ENCODE data around the gene PSMB9.
"Not testable (repeated sequence)": the region's sequence is repeated elsewhere in the genome, so short reads cannot be mapped to it uniquely, and the experiment has no call there.

Gene PSMB9

DNA sequence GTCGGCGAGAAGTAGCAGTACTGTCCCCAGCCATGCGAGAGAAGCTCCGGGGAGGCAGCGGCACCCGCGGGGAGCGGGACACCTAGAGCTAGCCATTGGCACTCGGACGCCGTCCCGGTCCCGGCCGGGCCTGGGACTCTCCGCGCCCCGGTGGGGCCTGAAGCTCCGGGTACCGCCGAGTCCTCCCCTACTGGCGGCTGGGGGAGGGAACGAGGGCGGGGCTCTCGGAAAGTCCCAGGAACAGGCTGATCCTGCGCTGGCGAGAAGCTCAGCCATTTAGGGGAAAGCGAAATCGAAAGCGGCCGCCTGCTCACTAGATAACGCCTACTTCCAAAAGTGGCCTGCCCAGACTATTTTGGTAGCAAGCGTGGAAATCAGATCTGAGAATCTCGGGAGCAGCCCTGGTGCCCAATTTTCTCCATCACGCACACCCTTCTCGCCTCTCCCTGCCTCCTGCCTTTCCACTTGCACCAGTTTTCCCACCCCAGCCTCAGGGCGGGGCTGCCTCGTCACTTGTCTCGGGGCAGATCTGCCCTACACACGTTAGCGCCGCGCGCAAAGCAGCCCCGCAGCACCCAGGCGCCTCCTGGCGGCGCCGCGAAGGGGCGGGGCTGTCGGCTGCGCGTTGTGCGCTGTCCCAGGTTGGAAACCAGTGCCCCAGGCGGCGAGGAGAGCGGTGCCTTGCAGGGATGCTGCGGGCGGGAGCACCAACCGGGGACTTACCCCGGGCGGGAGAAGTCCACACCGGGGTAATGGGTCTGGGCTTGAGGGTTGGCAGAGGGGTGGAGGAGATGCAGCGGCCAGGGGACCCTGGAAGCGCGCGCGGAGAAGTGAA lies at the start of gene PSMB9, which contains the start of gene TAP1:
PSMB9 (plus strand) TSS at position 652 of the 835 bp plus-strand sequence; CDS start at position 690, 38 bp downstream.
TAP1 (minus strand) TSS at position 164 of the 835 bp plus-strand sequence; CDS start at position 96, 68 bp downstream.
- Mint-ChIP-seq H3K27me3 (ENCODE audit: low read depth) (no peaks in the 10 kb centered on the region), H3K4me1 (ENCODE audit: low read depth) (peaks cover 57% of the 10 kb centered on the region), H3K9me3 (no peaks in the 10 kb centered on the region), H3K27ac (peak within 1 kb of the TSS; percentile 99), H3K4me3 (peak within 1 kb of the TSS; percentile 95), H3K36me3 (ENCODE audit: low read depth) (peaks cover 79% of the 10 kb centered on the region)

DNA sequence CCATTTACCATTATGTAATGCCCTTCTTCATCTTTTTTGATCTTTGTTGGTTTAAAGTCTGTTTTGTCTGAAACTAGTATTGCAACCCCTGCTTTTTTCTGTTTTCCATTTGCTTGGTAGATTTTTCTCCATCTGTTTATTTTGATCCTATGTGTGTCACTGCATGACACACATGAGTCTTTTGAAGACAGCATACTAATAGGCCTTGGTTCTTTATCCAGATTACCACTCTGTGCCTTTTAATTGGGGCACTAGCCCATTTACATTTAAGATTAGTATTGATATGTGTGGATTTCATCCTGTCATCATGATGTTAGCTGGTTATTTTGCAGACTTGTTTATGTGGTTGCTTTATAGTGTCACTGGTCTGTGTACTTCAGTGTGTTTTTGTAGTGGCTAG lies 48.6 kb upstream of the PSMB9 start:
- peaks cover 55% of the 10 kb centered on the region for H3K27me3 Mint-ChIP-seq (ENCODE audit: low read depth)
- H3K4me1 Mint-ChIP-seq (ENCODE audit: low read depth); H3K27ac Mint-ChIP-seq; H3K4me3 Mint-ChIP-seq; H3K36me3 Mint-ChIP-seq (ENCODE audit: low read depth); H3K9me3 Mint-ChIP-seq: not testable (repeated sequence)

DNA sequence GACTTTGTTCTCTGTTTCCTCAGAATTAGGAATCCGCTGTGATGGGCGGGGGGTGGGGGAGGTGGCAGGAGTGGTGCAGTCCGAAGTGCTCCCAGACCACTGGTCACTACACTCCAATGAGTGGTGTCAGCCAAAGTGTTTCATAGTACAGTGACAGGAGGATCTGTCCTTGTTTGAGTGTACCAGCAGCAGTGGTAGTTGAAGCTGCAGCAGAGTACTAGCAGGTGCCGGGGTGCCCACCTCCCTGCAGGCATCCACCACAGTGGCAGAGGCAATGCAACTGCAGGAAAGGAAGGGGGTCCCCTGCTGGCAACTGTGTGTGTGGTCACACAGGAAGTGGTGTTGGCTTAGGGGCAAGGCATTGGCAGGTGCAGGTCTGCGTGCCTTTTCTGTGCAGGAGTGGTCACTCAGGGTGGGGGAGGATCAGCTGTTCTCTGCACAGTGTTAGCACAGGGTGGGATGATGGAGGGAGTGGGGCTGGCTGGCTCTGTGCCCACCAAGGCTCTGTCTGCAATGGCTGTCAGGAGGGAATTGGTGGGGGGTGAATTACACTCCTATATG lies 46.9 kb upstream of the PSMB9 start:
- H3K36me3 Mint-ChIP-seq (ENCODE audit: low read depth) = peaks cover 2% of the 10 kb centered on the region
- H3K27ac Mint-ChIP-seq = no peak overlapping the region
- H3K27me3 Mint-ChIP-seq (ENCODE audit: low read depth) = peaks cover 42% of the 10 kb centered on the region
- H3K4me1 Mint-ChIP-seq (ENCODE audit: low read depth) = no peaks in the 10 kb centered on the region
- H3K9me3 Mint-ChIP-seq = no peaks in the 10 kb centered on the region
- H3K4me3 Mint-ChIP-seq = no peak overlapping the region

DNA sequence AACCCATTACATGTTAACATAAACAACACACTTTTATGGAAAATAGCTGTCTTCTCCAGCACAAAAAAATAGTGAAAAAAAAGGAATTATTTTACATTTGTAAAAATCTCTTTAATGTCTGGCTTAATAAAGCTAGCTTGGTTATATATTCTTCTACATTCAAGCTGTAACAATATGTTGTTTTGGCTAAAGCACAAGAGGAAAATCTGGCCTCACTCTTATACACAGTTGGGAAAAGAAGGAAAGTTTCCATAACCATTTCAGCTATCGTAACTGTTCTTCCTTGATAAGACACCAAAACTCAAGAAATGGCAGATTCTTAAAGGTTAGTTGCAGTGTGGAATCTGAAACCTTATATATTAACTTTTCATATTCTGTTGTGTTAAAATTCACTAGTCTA lies 44.8 kb upstream of the PSMB9 start:
- no peak overlapping the region for H3K27ac Mint-ChIP-seq
- H3K27me3 Mint-ChIP-seq (ENCODE audit: low read depth) = peaks cover 22% of the 10 kb centered on the region
- H3K4me3 Mint-ChIP-seq = no peak overlapping the region
- peaks cover 5% of the 10 kb centered on the region for H3K36me3 Mint-ChIP-seq (ENCODE audit: low read depth)
- H3K4me1 Mint-ChIP-seq (ENCODE audit: low read depth) = no peaks in the 10 kb centered on the region
- H3K9me3 Mint-ChIP-seq = no peaks in the 10 kb centered on the region

DNA sequence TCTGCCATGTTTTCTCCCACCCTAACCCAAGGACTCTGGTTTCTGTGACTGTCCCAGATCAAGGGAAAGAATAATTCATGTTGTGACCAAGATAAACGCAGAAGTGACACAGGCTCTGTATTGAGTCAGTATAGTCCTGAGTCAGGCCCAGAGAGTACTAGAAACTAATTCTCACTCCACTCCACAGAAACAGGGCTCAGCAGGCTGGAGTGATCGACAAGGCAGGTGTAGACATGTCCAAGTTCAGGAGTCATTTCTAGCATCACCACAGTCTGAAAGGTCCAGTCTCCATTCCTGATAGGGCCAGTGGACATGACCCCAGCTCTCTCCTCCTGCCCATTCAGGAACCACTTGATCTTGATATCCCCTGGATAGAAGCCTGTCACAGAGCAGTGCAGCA lies 39.8 kb upstream of the PSMB9 start:
- Mint-ChIP-seq H3K36me3 (ENCODE audit: low read depth) (peaks cover 11% of the 10 kb centered on the region), H3K4me1 (ENCODE audit: low read depth) (peaks cover 4% of the 10 kb centered on the region), H3K27me3 (ENCODE audit: low read depth) (no peaks in the 10 kb centered on the region), H3K4me3 (no peak overlapping the region), H3K27ac (no peak overlapping the region), H3K9me3 (no peaks in the 10 kb centered on the region)

DNA sequence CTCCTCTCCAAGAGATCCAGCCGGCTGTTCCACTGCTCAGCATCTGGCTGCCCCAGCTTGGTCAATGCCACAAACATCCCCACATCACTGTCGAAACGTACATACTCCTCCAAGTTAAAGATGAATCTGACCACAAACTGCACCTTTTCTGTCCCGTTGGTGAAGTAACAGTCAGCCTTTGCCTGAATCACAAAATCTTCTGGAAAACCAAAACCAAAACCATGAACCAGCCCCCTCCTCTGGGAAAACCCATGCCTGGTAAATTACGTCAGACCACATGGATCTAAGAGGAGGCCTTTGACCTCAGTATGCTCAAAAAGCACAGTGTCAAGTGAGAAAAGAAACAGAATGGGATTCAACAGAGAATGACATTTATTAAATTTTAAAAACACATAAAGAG lies 38.9 kb upstream of the PSMB9 start:
- H3K27ac Mint-ChIP-seq = no peak overlapping the region
- no peaks in the 10 kb centered on the region for H3K27me3 Mint-ChIP-seq (ENCODE audit: low read depth)
- H3K9me3 Mint-ChIP-seq = no peaks in the 10 kb centered on the region
- H3K36me3 Mint-ChIP-seq (ENCODE audit: low read depth) = peaks cover 12% of the 10 kb centered on the region
- peaks cover 4% of the 10 kb centered on the region for H3K4me1 Mint-ChIP-seq (ENCODE audit: low read depth)
- H3K4me3 Mint-ChIP-seq = no peak overlapping the region

DNA sequence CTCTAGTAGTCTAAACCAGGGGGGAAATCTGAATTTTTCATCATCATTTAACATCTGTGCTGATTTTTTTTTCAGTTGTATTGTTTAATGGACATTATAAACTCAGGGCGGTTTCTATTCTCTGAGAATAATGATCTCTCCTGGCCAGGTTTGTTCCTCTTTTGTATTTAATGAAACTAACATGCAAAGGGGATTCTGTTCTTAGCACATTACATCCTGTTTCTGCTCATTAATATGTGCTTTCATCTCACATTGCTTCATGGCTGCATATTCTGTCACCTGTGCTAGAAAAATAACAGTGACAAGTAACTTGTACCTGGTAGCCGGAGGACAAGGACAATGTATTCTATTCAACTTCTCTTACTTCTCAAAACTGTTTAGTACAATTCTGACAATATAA lies 38.0 kb upstream of the PSMB9 start:
- Mint-ChIP-seq H3K4me3 (no peak overlapping the region), H3K27me3 (ENCODE audit: low read depth) (no peaks in the 10 kb centered on the region), H3K27ac (no peak overlapping the region), H3K9me3 (no peaks in the 10 kb centered on the region), H3K4me1 (ENCODE audit: low read depth) (peaks cover 4% of the 10 kb centered on the region), H3K36me3 (ENCODE audit: low read depth) (peaks cover 12% of the 10 kb centered on the region)

GRCh38 chr6:32816746-32817204 lies 37.2 kb upstream of the PSMB9 start, which contains the start of gene HLA-DOB:
Gene HLA-DOB (minus strand): TSS chr6:32817002. CDS start chr6:32816951, 51 bp downstream.
- peaks cover 13% of the 10 kb centered on the region for H3K36me3 Mint-ChIP-seq (ENCODE audit: low read depth)
- H3K27me3 Mint-ChIP-seq (ENCODE audit: low read depth) = no peaks in the 10 kb centered on the region
- peaks cover 4% of the 10 kb centered on the region for H3K4me1 Mint-ChIP-seq (ENCODE audit: low read depth)
- H3K9me3 Mint-ChIP-seq = no peaks in the 10 kb centered on the region
- no peak within 1 kb of the TSS for H3K4me3 Mint-ChIP-seq
- H3K27ac Mint-ChIP-seq = no peak within 1 kb of the TSS

DNA sequence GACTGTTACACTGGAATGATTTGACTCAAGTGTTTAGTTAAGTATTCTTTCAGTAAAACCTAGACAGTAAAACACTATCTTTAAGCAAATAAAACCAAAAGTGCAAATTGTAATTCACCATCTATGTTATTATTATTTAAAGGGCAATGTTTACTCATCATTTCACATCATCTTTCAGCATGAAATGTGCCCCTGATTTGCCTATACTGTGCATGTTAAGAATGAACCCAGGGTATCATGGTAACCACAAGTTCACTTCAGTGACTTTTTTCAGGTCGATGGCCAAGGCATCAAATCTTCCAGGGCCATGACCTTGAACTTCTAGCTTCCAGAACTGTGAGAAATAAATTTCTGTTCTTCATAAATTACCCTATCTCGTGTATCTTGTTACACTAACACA lies 35.1 kb upstream of the PSMB9 start:
- Mint-ChIP-seq H3K27ac (no peak overlapping the region), H3K9me3 (no peaks in the 10 kb centered on the region), H3K4me3 (no peak overlapping the region), H3K4me1 (ENCODE audit: low read depth) (peaks cover 4% of the 10 kb centered on the region), H3K27me3 (ENCODE audit: low read depth) (no peaks in the 10 kb centered on the region), H3K36me3 (ENCODE audit: low read depth) (peaks cover 10% of the 10 kb centered on the region)

- no peak overlapping the region for H3K4me3 Mint-ChIP-seq
- H3K36me3 Mint-ChIP-seq (ENCODE audit: low read depth) = peaks cover 10% of the 10 kb centered on the region
- no peak overlapping the region for H3K27ac Mint-ChIP-seq
Measured at GRCh38 chr6:32819729-32820128, 34.3 kb upstream of the PSMB9 start.

GRCh38 chr6:32825966-32826365 lies 28.0 kb upstream of the PSMB9 start:
- Mint-ChIP-seq H3K36me3 (ENCODE audit: low read depth) (peaks cover 33% of the 10 kb centered on the region), H3K27ac (no peak overlapping the region), H3K4me3 (no peak overlapping the region), H3K9me3 (no peaks in the 10 kb centered on the region), H3K4me1 (ENCODE audit: low read depth) (peaks cover 30% of the 10 kb centered on the region), H3K27me3 (ENCODE audit: low read depth) (no peaks in the 10 kb centered on the region)

More at GRCh38 chr6:32819729-32820128, 34.3 kb upstream of the PSMB9 start:
- Mint-ChIP-seq H3K27me3 (ENCODE audit: low read depth) (no peaks in the 10 kb centered on the region), H3K4me1 (ENCODE audit: low read depth) (peaks cover 4% of the 10 kb centered on the region), H3K9me3 (no peaks in the 10 kb centered on the region)

DNA sequence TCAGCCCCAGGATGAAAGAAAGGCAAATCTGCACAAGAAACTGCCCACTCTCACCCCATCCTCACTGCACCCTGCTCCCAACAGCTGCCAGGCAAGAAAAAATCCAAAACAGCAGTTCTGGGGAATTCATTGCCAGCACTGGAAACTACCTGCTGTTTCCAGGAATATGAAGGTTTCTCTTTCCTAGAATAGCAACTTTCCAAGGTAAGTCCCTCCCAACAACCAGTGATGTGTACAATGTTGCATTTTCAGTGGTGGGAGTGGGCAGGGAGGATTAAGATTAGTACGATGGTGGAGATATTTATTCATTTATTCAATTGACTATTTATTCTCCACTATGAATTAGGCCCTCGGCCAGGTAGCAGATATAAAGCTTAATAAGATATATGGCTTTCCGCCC lies 27.0 kb upstream of the PSMB9 start:
- H3K36me3 Mint-ChIP-seq (ENCODE audit: low read depth) = peaks cover 41% of the 10 kb centered on the region

DNA sequence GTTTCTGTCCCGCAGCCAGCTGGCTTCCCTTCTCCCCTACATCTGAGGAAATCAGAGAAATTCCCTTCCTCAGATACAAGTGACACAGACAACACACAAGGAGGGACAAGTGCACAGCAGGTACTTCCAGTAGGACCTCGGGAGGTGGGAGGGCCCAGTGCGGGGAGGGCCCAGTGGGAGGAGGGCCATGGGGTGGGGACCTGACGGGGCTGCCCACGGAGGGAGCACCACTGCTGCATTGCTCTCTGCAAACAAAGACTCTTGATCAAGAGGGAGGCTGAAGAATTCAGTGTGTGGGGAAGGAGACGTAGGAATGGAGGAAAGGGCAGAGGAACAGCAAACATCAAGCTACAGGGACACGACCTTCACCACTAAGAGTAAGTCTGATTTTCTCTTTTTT lies 24.5 kb upstream of the PSMB9 start:
- no peak overlapping the region for H3K27ac Mint-ChIP-seq
- peaks cover 54% of the 10 kb centered on the region for H3K4me1 Mint-ChIP-seq (ENCODE audit: low read depth)
- no peaks in the 10 kb centered on the region for H3K9me3 Mint-ChIP-seq
- peaks cover 63% of the 10 kb centered on the region for H3K36me3 Mint-ChIP-seq (ENCODE audit: low read depth)
- no peak overlapping the region for H3K4me3 Mint-ChIP-seq
- H3K27me3 Mint-ChIP-seq (ENCODE audit: low read depth) = no peaks in the 10 kb centered on the region

More for the DNA sequence above, 27.0 kb upstream of the PSMB9 start:
- no peaks in the 10 kb centered on the region for H3K9me3 Mint-ChIP-seq
- H3K4me1 Mint-ChIP-seq (ENCODE audit: low read depth) = peaks cover 34% of the 10 kb centered on the region
- no peaks in the 10 kb centered on the region for H3K27me3 Mint-ChIP-seq (ENCODE audit: low read depth)
- H3K4me3 Mint-ChIP-seq = no peak overlapping the region
- H3K27ac Mint-ChIP-seq = peak overlapping the region; percentile 50

DNA sequence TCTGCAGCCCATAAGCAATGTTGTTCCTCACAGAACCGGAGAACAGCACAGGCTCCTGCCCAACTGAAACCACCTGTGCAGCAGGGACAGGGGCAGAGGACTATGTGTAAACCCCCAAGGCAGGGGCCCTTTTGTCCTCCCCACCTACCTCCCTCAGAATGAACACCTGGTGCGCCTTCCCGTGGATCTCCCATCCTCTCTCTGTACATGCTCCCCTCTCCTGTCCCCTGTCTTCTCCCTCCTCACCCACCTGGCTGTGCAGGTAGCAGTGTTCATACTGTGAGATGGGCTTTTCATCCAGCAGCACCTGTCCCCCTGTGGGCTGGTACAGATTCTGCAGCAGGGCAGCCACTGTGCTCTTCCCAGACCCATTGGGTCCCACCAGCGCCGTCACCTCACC lies 24.0 kb upstream of the PSMB9 start:
- Mint-ChIP-seq H3K36me3 (ENCODE audit: low read depth) (peaks cover 68% of the 10 kb centered on the region), H3K4me1 (ENCODE audit: low read depth) (peaks cover 59% of the 10 kb centered on the region), H3K27me3 (ENCODE audit: low read depth) (no peaks in the 10 kb centered on the region), H3K4me3 (no peak overlapping the region), H3K9me3 (no peaks in the 10 kb centered on the region), H3K27ac (no peak overlapping the region)

DNA sequence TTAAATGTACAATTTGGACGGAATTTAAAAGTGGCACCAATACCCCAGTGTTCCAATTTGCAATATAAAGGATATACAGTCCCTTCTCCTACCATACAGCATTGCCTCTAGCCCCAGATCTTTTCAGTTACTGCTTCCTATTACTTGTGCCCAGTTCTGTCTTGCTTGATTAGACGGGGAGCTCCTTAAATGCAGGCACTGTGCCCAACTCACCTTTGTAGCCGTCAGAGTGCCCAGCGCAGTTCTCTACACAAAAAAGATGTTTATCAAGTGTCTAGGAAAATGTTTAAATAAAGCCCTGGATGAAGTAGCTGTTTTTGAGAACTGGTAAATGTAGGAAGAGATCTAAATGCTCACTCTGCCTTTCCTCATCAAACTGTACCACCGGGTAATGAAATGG lies 23.1 kb upstream of the PSMB9 start:
- H3K27ac Mint-ChIP-seq = no peak overlapping the region
- H3K36me3 Mint-ChIP-seq (ENCODE audit: low read depth) = peaks cover 76% of the 10 kb centered on the region
- H3K4me1 Mint-ChIP-seq (ENCODE audit: low read depth) = peaks cover 65% of the 10 kb centered on the region
- H3K4me3 Mint-ChIP-seq = no peak overlapping the region
- no peaks in the 10 kb centered on the region for H3K27me3 Mint-ChIP-seq (ENCODE audit: low read depth)
- H3K9me3 Mint-ChIP-seq = no peaks in the 10 kb centered on the region
